ENCODE measurements around the gene TMC7.

DNA sequence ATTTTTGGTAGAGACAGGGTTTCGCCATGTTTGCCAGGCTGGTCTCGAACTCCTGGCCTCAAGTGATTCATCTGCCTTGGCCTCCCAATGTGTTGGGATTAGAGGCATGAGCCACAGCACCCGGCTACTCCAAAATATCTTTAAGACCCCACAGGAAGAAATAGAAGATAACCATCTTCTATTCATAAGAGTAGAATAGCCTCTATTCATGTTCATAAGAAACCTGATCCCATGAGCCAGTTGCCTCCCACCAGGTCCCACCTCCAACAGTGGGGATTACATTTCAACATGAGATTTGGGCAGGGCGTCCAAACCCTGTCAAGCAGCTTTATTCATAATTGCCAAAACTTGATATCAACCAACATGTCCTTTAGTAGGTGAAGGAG, 13.9 kb upstream of the TMC7 start:
- TF ChIP-seq, protein P1, sequence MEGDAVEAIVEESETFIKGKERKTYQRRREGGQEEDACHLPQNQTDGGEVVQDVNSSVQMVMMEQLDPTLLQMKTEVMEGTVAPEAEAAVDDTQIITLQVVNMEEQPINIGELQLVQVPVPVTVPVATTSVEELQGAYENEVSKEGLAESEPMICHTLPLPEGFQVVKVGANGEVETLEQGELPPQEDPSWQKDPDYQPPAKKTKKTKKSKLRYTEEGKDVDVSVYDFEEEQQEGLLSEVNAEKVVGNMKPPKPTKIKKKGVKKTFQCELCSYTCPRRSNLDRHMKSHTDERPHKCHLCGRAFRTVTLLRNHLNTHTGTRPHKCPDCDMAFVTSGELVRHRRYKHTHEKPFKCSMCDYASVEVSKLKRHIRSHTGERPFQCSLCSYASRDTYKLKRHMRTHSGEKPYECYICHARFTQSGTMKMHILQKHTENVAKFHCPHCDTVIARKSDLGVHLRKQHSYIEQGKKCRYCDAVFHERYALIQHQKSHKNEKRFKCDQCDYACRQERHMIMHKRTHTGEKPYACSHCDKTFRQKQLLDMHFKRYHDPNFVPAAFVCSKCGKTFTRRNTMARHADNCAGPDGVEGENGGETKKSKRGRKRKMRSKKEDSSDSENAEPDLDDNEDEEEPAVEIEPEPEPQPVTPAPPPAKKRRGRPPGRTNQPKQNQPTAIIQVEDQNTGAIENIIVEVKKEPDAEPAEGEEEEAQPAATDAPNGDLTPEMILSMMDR (IDR thresholded peaks at IDR 0.05): no peak
- TF ChIP-seq POLR2A (IDR thresholded peaks at IDR 0.05): no peak
